PC-9 (cell line): ENCODE data around the gene PON1. TPM values are rescaled to one million over a fixed set of nuclear protein-coding genes. Genes with fewer than 3 reads are reported as not detected.

ENCODE experiments used
- BruUV-seq: library from RNA; stranded (reverse); fragments of 400-500 nt; replicated peaks from 2 replicates; lab custom pipeline; 2021; lab: Mats Ljungman, UMichigan
- CTCF ChIA-PET: fragments of 300-600 bp; sonication (Branson Sonifier 250); formaldehyde crosslinking; loops from one replicate; lab custom pipeline; 2022; ENCODE audit warnings: antibody characterized with exemption; lab: Charles Lee
- POLR2A ChIA-PET: fragments of 300-600 bp; sonication (Branson Sonifier 250); formaldehyde crosslinking; loops from one replicate; lab custom pipeline; 2022; ENCODE audit warnings: antibody characterized with exemption; ENCODE audit not compliant: unreplicated experiment; lab: Charles Lee
- DNase-seq, 2 experiments: peaks; one replicate each; pipeline versions ENCODE4 v3.0.0 to v3.0.0-alpha.2; 2015 to 2022; ENCODE audit warnings: mixed read lengths in 1 of 2
- H2AFZ ChIP-seq: fragments of 200-600 bp; sonication (generic); 2 replicates; pipeline ENCODE4 v1.8.1; 2017; ENCODE audit warnings: antibody characterized with exemption
- H3F3A ChIP-seq: fragments of 200-600 bp; sonication (generic); 2 replicates; pipeline ENCODE4 v1.8.1; 2017; ENCODE audit warnings: antibody characterized with exemption, mild to moderate bottlenecking, low read depth; ENCODE audit not compliant: insufficient read depth
- H3K27ac ChIP-seq: fragments of 200-600 bp; sonication (generic); 2 replicates; pipeline ENCODE4 v1.6.1; 2016; ENCODE audit warnings: mixed run types
- H3K27me3 ChIP-seq: fragments of 200-600 bp; sonication (generic); 2 replicates; pipeline ENCODE4 v1.6.1; 2016; ENCODE audit warnings: low read depth, mixed run types; ENCODE audit not compliant: insufficient read depth
- H3K36me3 ChIP-seq: fragments of 200-600 bp; sonication (generic); 2 replicates; pipeline ENCODE4 v1.6.1; 2016; ENCODE audit warnings: low read depth, mixed run types
- H3K4me1 ChIP-seq: fragments of 200-600 bp; sonication (generic); replicated peaks from 2 replicates; pipeline ENCODE4 v1.6.1; 2016; ENCODE audit warnings: mixed run types; ENCODE audit not compliant: insufficient read depth
- H3K4me2 ChIP-seq: fragments of 200-600 bp; sonication (generic); 2 replicates; pipeline ENCODE4 v1.6.1; 2017; ENCODE audit warnings: mixed run types
- H3K4me3 ChIP-seq: fragments of 200-600 bp; sonication (generic); 2 replicates; pipeline ENCODE4 v1.6.1; 2016; ENCODE audit warnings: mixed run types
- H3K79me2 ChIP-seq: fragments of 200-600 bp; sonication (generic); 2 replicates; pipeline ENCODE4 v1.6.1; 2017; ENCODE audit warnings: low read depth, mixed run types
- H3K9me2 ChIP-seq: fragments of 200-600 bp; sonication (generic); 2 replicates; pipeline ENCODE4 v1.8.1; 2017; ENCODE audit warnings: mild to moderate bottlenecking; ENCODE audit not compliant: insufficient read depth
- H3K9me3 ChIP-seq: fragments of 200-600 bp; sonication (generic); 2 replicates; pipeline ENCODE4 v1.8.1; 2016; ENCODE audit warnings: low read depth; ENCODE audit not compliant: insufficient read depth
- H4K20me1 ChIP-seq: fragments of 200-600 bp; sonication (generic); 2 replicates; pipeline ENCODE4 v1.8.1; 2017; ENCODE audit not compliant: insufficient read depth
- CTCF ChIP-seq: fragments of 200-600 bp; sonication (generic); conservative IDR thresholded peaks from 2 replicates; pipeline ENCODE4 v1.6.1; 2017; ENCODE audit warnings: mixed run types, antibody characterized with exemption, mild to moderate bottlenecking, moderate library complexity
- EZH2 ChIP-seq: fragments of 200-600 bp; sonication (generic); IDR thresholded peaks from 2 replicates; pipeline ENCODE4 v1.8.0; 2017; ENCODE audit warnings: antibody characterized with exemption, low read depth
- intact Hi-C: fragments of 100-400 bp; cut with micrococcal nuclease; formaldehyde crosslinking; loops from one replicate; pipeline ENCODE4 v1.10.0; 2022; ENCODE audit not compliant: unreplicated experiment
- total RNA-seq: library from RNA; stranded (reverse); gene quantifications from 2 replicates; pipeline ENCODE4 v1.2.3, GENCODE V29; 2021

The PON1 gene
- total RNA-seq, 1 experiment from 2014 or later: not detected

- ChIA-PET CTCF (no interaction called here), POLR2A (no interaction called here)
- Histone ChIP-seq H3K79me2 (no peaks in the 10 kb centered on the region), H3K4me2 (no peak overlapping the region), H4K20me1 (no peaks in the 10 kb centered on the region), H3F3A (no peaks in the 10 kb centered on the region), H3K4me1 (no peaks in the 10 kb centered on the region), H3K36me3 (no peaks in the 10 kb centered on the region), H3K27me3 (peaks cover 4% of the 10 kb centered on the region; the same call in 1 of the 2 replicates), H3K27ac (no peak overlapping the region), H3K9me3 (no peaks in the 10 kb centered on the region), H3K9me2 (no peaks in the 10 kb centered on the region), H3K4me3 (no peak overlapping the region), H2AFZ (no peak overlapping the region)
- intact Hi-C loops: no loop called here
- DNase-seq: no peak
- TF ChIP-seq CTCF: no peak
- TF ChIP-seq EZH2: no peak
- no TSS peak for BruUV-seq
Observed at GRCh38 chr7:95323410-95324129, 762 bp downstream of the PON1 start.

GRCh38 chr7:95322854-95323253 lies 1.5 kb downstream of the PON1 start:
- Histone ChIP-seq H3K36me3 (no peaks in the 10 kb centered on the region), H3K9me3 (no peaks in the 10 kb centered on the region), H3F3A (no peaks in the 10 kb centered on the region), H3K9me2 (no peaks in the 10 kb centered on the region), H3K4me1 (no peaks in the 10 kb centered on the region), H3K27me3 (peaks cover 4% of the 10 kb centered on the region; the same call in 1 of the 2 replicates), H4K20me1 (no peaks in the 10 kb centered on the region), H3K27ac (no peak overlapping the region), H3K4me2 (no peak overlapping the region), H3K79me2 (no peaks in the 10 kb centered on the region), H3K4me3 (no peak overlapping the region), H2AFZ (no peak overlapping the region)
- intact Hi-C loops: no loop called here
- TF ChIP-seq EZH2 (no peak), CTCF (no peak)
- BruUV-seq: no TSS peak
- ChIA-PET POLR2A (no interaction called here), CTCF (no interaction called here)
- no peak for DNase-seq

GRCh38 chr7:95322396-95322795 lies 1.9 kb downstream of the PON1 start:
- Histone ChIP-seq H3K27me3 (peaks cover 4% of the 10 kb centered on the region; the same call in 1 of the 2 replicates), H3K9me2 (no peaks in the 10 kb centered on the region), H4K20me1 (no peaks in the 10 kb centered on the region), H2AFZ (no peak overlapping the region), H3K27ac (no peak overlapping the region), H3K79me2 (no peaks in the 10 kb centered on the region), H3K9me3 (no peaks in the 10 kb centered on the region), H3K4me1 (no peaks in the 10 kb centered on the region), H3K4me2 (no peak overlapping the region), H3K4me3 (no peak overlapping the region), H3F3A (no peaks in the 10 kb centered on the region), H3K36me3 (no peaks in the 10 kb centered on the region)
- no TSS peak for BruUV-seq
- ChIA-PET CTCF (no interaction called here), POLR2A (no interaction called here)
- no peak for DNase-seq
- TF ChIP-seq CTCF (no peak), EZH2 (no peak)
- intact Hi-C loops: no loop called here
